GM19324 (cell line): Measurements from ENCODE around the gene PHKG1.
A peak's percentile ranks its signal among the peaks of the same experiment; 100 is the strongest.
"Not testable (repeated sequence)": the region's sequence is repeated elsewhere in the genome, so short reads cannot be mapped to it uniquely, and the experiment has no call there.

ENCODE experiments used
- ATAC-seq: cut with Tn5 transposase; IDR thresholded peaks from one replicate; pipeline ENCODE4 v1.9.1; 2021; ENCODE audit warnings: mild to moderate bottlenecking, moderate library complexity; ENCODE audit not compliant: unreplicated experiment, low FRiP score

PHKG1 gene

GRCh38 chr7:56092789-56093531, at the start of gene PHKG1:
TSS of gene PHKG1 (minus strand) at chr7:56092952. CDS start at chr7:56088941, 4,011 bp downstream.
- no peak for ATAC-seq

GRCh38 chr7:56131062-56131461, 38.3 kb upstream of the PHKG1 start:
- not testable (repeated sequence) for ATAC-seq

- no peak for ATAC-seq
These were observed 34.7 kb upstream of the PHKG1 start for GRCh38 chr7:56127241-56127975.

GRCh38 chr7:56125831-56126230, 33.1 kb upstream of the PHKG1 start:
- ATAC-seq, result no peak

- ATAC-seq, result no peak
These were observed 32.2 kb upstream of the PHKG1 start for GRCh38 chr7:56124981-56125380.

GRCh38 chr7:56121440-56121839, 28.7 kb upstream of the PHKG1 start:
- no peak for ATAC-seq

- no peak for ATAC-seq
These were observed 23.2 kb upstream of the PHKG1 start, which contains the start of gene NUPR2 for GRCh38 chr7:56115852-56116538. TSS of gene NUPR2 (minus strand) at chr7:56116417. CDS start at chr7:56116314, 103 bp downstream.

- ATAC-seq, result not testable (repeated sequence)
These were observed 19.5 kb upstream of the PHKG1 start for GRCh38 chr7:56112244-56112643.

GRCh38 chr7:56110611-56111010, 17.9 kb upstream of the PHKG1 start:
- ATAC-seq, result no peak

GRCh38 chr7:56107954-56108258, 15.2 kb upstream of the PHKG1 start:
- no peak for ATAC-seq

GRCh38 chr7:56106108-56107073, 13.6 kb upstream of the PHKG1 start, which contains the start of gene CHCHD2:
TSS of gene CHCHD2 (minus strand) at chr7:56106476. CDS start at chr7:56106413, 63 bp downstream.
- ATAC-seq, result peak; percentile 100

GRCh38 chr7:56105508-56105907, 12.8 kb upstream of the PHKG1 start:
- ATAC-seq, result no peak

GRCh38 chr7:56104138-56104537, 11.4 kb upstream of the PHKG1 start:
- not testable (repeated sequence) for ATAC-seq

GRCh38 chr7:56099653-56100052, 6.9 kb upstream of the PHKG1 start:
- no peak for ATAC-seq

- ATAC-seq, result not testable (repeated sequence)
These were observed 5.6 kb upstream of the PHKG1 start for GRCh38 chr7:56098187-56099008.

- no peak for ATAC-seq
These were observed 4.9 kb upstream of the PHKG1 start for GRCh38 chr7:56097700-56098099.

GRCh38 chr7:56092388-56092787, 364 bp downstream of the PHKG1 start:
- not testable (repeated sequence) for ATAC-seq

GRCh38 chr7:56091591-56091990, 1.2 kb downstream of the PHKG1 start:
- ATAC-seq, result no peak

- no peak for ATAC-seq
These were observed 5.3 kb downstream of the PHKG1 start for GRCh38 chr7:56087445-56087844.
